ENCODE data around the gene RPS8.
"Not testable (repeated sequence)": the region's sequence is repeated elsewhere in the genome, so short reads cannot be mapped to it uniquely, and the experiment has no call there.

The RPS8 gene

DNA sequence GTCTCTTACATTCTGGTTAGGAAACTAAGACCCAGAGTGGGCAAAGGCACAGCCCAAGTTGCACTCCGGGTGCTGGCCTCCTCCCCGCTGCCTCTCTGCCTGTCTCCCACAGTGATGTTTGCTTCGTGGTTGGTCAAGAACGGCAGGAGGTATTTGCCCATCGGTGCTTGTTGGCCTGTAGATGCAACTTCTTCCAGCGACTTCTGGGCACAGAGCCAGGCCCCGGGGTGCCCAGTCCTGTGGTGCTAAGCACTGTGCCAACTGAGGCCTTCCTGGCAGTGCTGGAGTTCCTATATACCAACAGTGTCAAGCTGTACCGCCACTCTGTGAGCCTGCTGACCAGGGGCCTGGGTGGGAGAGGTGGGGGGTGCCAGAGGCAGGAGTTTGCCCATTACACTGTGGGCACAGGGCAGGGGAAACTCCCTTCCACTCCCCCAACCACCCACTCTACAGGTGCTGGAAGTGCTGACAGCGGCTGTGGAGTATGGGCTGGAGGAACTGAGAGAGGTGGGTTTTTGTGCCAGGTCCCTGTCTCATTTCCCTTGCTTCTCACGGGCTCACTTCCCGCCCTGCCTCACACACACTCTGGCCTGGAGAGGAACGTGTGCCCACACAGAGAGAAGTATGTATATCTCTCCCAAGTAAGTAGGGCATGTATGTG lies 34.9 kb downstream of the RPS8 start:
- TF ChIP-seq, protein P1, sequence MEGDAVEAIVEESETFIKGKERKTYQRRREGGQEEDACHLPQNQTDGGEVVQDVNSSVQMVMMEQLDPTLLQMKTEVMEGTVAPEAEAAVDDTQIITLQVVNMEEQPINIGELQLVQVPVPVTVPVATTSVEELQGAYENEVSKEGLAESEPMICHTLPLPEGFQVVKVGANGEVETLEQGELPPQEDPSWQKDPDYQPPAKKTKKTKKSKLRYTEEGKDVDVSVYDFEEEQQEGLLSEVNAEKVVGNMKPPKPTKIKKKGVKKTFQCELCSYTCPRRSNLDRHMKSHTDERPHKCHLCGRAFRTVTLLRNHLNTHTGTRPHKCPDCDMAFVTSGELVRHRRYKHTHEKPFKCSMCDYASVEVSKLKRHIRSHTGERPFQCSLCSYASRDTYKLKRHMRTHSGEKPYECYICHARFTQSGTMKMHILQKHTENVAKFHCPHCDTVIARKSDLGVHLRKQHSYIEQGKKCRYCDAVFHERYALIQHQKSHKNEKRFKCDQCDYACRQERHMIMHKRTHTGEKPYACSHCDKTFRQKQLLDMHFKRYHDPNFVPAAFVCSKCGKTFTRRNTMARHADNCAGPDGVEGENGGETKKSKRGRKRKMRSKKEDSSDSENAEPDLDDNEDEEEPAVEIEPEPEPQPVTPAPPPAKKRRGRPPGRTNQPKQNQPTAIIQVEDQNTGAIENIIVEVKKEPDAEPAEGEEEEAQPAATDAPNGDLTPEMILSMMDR (conservative IDR thresholded peaks at IDR 0.05; ENCODE audit: low read depth, low read length): no peak
- no peak for DNase-seq (ENCODE audit: low read depth)
- peak overlapping the region; percentile 59 for H3K4me3 ChIP-seq (ENCODE audit: low read length)

DNA sequence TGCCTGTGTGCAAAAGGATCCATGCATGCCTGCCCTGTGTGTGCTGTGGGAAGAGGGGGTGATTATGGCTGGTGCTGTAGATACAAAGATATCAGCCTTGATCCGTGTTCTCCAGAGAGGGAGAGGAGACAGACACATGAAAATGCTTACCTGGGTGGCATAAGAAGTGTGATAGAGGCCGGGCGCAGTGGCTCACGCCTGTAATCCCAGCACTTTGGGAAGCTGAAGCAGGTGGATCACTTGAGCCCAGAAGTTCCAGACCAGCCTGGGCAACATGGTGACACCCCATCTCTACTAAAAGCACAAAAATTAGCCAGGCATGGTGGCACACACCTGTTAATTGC lies 35.4 kb downstream of the RPS8 start:
- not testable (repeated sequence) for H3K4me3 ChIP-seq (ENCODE audit: low read length); DNase-seq (ENCODE audit: low read depth)

DNA sequence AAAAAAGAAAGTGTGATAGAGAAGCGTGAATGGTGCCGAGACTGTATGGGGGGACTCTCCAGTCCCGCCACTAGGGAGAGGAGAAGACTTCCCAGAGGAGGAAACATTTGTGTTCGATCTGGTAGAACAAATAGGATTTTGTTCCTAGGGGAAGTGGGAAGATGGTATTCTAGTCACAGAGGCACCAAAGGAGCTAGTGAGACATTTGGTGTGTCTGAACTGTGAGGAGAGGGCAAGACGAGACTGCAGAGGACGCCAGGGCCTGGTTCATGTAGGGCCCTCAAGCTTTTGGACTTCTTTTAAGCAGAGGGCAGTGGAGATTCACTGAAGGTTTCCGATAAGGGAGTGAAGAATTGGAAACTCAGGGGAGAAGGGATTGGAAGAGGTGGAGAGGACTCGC lies 35.9 kb downstream of the RPS8 start:
- no peak for DNase-seq (ENCODE audit: low read depth)
- TF ChIP-seq, protein P1 (conservative IDR thresholded peaks at IDR 0.05; ENCODE audit: low read depth, low read length): no peak
- H3K4me3 ChIP-seq (ENCODE audit: low read length): peak overlapping the region; percentile 2

DNA sequence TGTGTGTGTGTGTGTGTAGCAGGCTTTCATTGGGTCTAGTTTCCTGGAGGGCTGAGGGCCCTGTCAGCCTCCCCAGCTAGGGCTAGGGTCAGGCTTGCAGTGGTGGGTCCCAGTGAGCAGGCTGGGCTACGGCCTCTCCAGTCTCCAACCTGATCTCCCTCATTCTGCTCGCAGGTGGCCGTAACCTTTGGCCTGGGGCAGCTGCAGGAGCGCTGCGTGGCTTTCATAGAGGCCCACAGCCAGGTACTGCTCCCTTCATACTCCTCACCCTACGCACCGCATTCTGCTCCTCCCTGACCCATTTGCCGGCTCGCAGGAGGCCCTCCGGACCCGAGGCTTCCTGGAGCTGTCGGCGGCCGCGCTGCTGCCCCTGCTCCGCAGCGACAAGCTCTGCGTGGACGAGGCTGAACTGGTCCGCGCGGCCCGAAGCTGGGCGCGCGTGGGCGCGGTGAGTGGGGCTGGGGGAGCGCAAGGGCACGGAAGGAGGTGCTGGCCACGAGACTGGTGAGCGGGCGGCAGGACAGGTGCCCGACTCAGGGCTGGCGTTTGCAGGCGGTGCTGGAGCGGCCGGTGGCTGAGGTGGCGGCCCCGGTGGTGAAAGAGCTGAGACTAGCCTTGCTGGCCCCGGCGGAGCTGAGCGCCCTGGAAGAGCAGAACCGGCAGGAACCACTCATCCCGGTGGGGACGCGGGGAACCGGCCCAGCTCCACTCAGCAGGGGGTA lies 37.6 kb downstream of the RPS8 start:
- H3K4me3 ChIP-seq (ENCODE audit: low read length): no peak overlapping the region
- TF ChIP-seq, protein P1 (conservative IDR thresholded peaks at IDR 0.05; ENCODE audit: low read depth, low read length): no peak
- DNase-seq (ENCODE audit: low read depth): no peak

DNA sequence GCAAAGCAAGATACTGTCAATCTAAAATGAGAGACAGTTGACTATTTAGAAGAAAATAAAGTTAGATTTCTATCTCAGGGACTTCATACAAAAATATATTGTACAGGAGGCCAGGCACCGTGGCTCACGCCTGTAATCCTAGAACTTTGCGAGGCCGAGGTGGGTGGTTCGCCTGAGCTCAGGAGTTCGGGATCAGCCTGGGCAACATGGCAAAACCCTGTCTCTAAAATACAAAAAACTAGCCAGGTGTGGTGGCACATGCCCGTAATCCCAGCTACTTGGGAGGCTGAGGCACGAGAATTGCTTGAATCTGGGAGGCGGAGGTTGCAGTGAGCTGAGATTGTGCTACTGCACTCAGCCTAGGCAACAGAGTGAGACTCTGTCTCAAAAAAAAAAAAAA lies 40.6 kb downstream of the RPS8 start:
- not testable (repeated sequence) for H3K4me3 ChIP-seq (ENCODE audit: low read length); DNase-seq (ENCODE audit: low read depth)

DNA sequence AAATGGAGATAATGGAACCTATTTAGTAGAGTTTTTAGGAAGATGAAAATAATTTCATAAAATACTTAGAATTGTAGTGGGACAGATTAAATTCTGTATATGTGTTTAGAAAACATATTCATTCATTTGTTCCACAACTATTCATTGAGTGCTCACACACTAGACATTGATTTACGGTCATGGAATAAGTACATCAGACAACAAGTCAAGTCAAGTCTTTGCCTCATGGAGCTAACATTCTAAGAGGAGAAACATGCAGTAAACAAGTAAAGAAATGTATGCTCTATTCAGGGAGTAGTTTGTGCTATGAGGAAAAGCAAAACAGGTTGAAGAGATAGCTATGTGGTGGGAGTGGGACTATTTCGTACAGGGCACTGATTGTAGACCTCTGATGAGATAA lies 42.0 kb downstream of the RPS8 start:
- TF ChIP-seq, protein P1 (conservative IDR thresholded peaks at IDR 0.05; ENCODE audit: low read depth, low read length): no peak
- no peak overlapping the region for H3K4me3 ChIP-seq (ENCODE audit: low read length)
- no peak for DNase-seq (ENCODE audit: low read depth)

DNA sequence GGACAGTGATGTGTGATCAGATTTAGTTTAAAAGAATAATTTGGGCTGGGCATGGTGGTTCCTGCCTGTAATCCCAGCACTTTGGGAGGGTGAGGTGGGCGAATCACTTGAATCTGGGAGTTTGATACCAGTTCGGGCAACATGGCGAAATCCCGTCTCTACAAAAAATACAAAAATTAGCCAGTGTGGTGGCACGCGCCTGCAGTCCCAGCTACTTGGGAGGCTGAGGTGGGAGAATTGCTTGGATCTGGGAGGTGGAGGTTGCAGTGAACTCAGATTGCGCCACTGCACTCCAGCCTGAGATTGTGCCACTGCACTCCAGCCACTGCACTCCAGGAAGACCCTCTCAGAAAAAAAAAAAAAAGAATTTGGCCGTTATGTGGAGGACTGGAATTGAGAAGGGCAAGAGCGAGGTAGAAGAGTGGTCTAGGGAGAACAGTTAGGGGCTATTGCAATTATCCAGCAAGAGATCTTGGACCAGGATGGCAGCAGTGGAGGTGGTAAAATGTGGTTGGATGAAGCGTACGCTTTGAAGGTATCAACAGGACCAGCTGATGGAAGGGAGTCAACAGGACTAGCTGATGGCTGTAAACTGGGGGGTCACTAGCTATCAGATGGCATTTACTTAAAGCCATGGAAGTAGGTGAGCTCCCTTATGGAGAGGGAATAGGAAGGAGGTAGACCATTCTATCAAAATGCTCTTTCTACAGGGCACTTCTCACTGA lies 42.6 kb downstream of the RPS8 start:
- no peak overlapping the region for H3K4me3 ChIP-seq (ENCODE audit: low read length)
- no peak for DNase-seq (ENCODE audit: low read depth)
- TF ChIP-seq, protein P1 (conservative IDR thresholded peaks at IDR 0.05; ENCODE audit: low read depth, low read length): no peak

DNA sequence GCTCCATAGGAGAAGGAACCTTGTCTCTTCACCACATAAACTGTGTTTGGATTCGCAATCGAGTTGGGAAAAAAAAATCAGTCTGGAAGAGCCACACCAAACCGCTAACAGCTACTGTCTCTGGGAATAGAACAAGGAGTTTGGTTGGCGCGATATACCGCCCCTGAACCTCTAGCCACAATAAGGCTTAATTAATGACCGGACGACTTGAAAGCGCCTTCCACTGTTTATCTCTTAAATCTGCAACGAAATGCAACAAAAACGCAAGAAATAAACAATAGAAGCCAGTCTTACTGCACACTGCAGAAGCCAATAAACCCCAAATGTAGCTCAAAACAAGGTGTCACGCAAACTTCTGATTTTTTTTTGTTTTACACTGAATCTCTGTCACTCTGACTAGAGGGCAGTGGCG lies 43.9 kb downstream of the RPS8 start:
- peak overlapping the region; percentile 13 for H3K4me3 ChIP-seq (ENCODE audit: low read length)
- TF ChIP-seq, protein P1 (conservative IDR thresholded peaks at IDR 0.05; ENCODE audit: low read depth, low read length): no peak
- DNase-seq (ENCODE audit: low read depth): no peak

Data from retinal pigment epithelial cell (primary cell).